K562 (cell line): ENCODE results near the gene KMT2E. TPM values are rescaled to one million over a fixed set of nuclear protein-coding genes. Genes with fewer than 3 reads are reported as not detected.

Experiments used
- HNRNPK ChIP-seq: fragments of 200-400 bp; formaldehyde crosslinking; IDR thresholded peaks from one replicate; pipeline ENCODE4 v1.6.1; 2018; ENCODE audit warnings: mild to moderate bottlenecking, low read depth, low read length; ENCODE audit not compliant: poor library complexity, severe bottlenecking
- PCBP1 ChIP-seq: fragments of 200-400 bp; formaldehyde crosslinking; IDR thresholded peaks from 2 replicates; pipeline ENCODE4 v1.6.1; 2018; ENCODE audit warnings: mild to moderate bottlenecking, low read depth, low read length; ENCODE audit not compliant: poor library complexity, severe bottlenecking
- THRA ChIP-seq: fragments of 450-650 bp; IDR thresholded peaks from 2 replicates; pipeline ENCODE4 v1.6.1; 2017; ENCODE audit warnings: mild to moderate bottlenecking, moderate library complexity
- ZBED1 ChIP-seq: IDR thresholded peaks from 2 replicates; pipeline ENCODE4 v1.6.1; 2014
- ZNF398 ChIP-seq: fragments of 250-450 bp; sonication (Bioruptor Pico); IDR thresholded peaks from 2 replicates; pipeline ENCODE4 v1.8.0; 2021; ENCODE audit warnings: moderate library complexity, mild to moderate bottlenecking, inconsistent platforms
- ZNF436 ChIP-seq: fragments of 250-450, 450-650 bp; sonication (Bioruptor Pico); formaldehyde crosslinking; IDR thresholded peaks from 2 replicates; pipeline ENCODE4 v1.7.0; 2020; ENCODE audit warnings: mild to moderate bottlenecking
- polyA plus RNA-seq, 8 experiments: library from polyadenylated mRNA; depleted of rRNA in 4 of 8; stranded (reverse) in 5 of 8; unstranded in 3 of 8; fragments of >200 nt; fragmentation: Nextera tagmentation in 2 of 8; fragmentation: Illumina TruSeq in 1 of 8; extraction: Ambion mirVana in 2 of 8; extraction: Trizol in 1 of 8; gene quantifications; 2 replicates each; pipeline versions ENCODE4 v1.2.1 to v1.2.3, GENCODE V29; 2011 to 2014; ENCODE audit warnings: inconsistent platforms in 1 of 8, missing spikeins in 1 of 8
- total RNA-seq, 7 experiments: library from RNA; depleted of rRNA in 6 of 7; stranded (reverse); fragments of >200 nt in 6 of 7; fragmentation: Illumina TruSeq in 2 of 7; extraction: Trizol in 2 of 7; gene quantifications; 2 replicates each; pipeline versions ENCODE4 v1.2.1 to v1.2.3, GENCODE V29; 2011 to 2021; ENCODE audit warnings: low replicate concordance in 1 of 7

Gene KMT2E
- total and polyA plus RNA-seq, 9 of the 15 experiments (the other 6 are each of a cell fraction or from before 2014, with no cell fraction given), result 8.9 to 55.3 (median 38.1) TPM

GRCh38 chr7:105014693-105015389, 836 bp downstream of the KMT2E start (continued):
- TF ChIP-seq ZNF398 (CRISPR knock-in tag), result no peak
- TF ChIP-seq THRA, result no peak
- TF ChIP-seq PCBP1, result no peak
- no peak for TF ChIP-seq ZNF436 (CRISPR knock-in tag)
- TF ChIP-seq ZBED1, result peak; percentile 80; the same call in 1 of the 2 replicates
- no peak for TF ChIP-seq HNRNPK
- TF ChIP-seq, all 486 proteins: peak for 62
